Esophagus muscularis mucosa (tissue), 4 donors: Measurements from ENCODE around the gene SGK1. TPM values are rescaled to one million over a fixed set of nuclear protein-coding genes. Genes with fewer than 3 reads are reported as not detected.

ENCODE experiments used
- DNase-seq: peaks from one replicate; pipeline ENCODE4 v3.0.0-alpha.2; 2017; ENCODE audit errors: extremely low spot score
- H3K27ac ChIP-seq, 4 donors: fragments of 200-600 bp; sonication (generic); replicated peaks in 1 of 4; 1 replicate in 3 of 4; 2 replicates in 1 of 4; pipeline ENCODE4 v1.5.1; 2016 to 2019; ENCODE audit warnings: mild to moderate bottlenecking in 1 of 4
- H3K27me3 ChIP-seq, 4 donors: fragments of 200-600 bp; sonication (generic); one replicate each; pipeline versions ENCODE4 v1.5.1 to v1.6.0; 2016 to 2019
- H3K36me3 ChIP-seq, 4 donors: fragments of 200-600 bp; sonication (generic); one replicate each; pipeline ENCODE4 v1.5.1; 2016 to 2019
- H3K4me1 ChIP-seq, 4 donors: fragments of 200-600 bp; sonication (generic); one replicate each; pipeline ENCODE4 v1.5.1; 2016 to 2019
- H3K4me3 ChIP-seq, 4 donors: fragments of 200-600 bp; sonication (generic); 1 replicate in 2 of 4; 2 replicates in 2 of 4; pipeline ENCODE4 v1.5.1; 2016 to 2019; ENCODE audit warnings: mild to moderate bottlenecking in 4 of 4, moderate library complexity in 1 of 4
- H3K9me3 ChIP-seq, 4 donors: fragments of 200-600 bp; sonication (generic); 1 replicate in 3 of 4; 2 replicates in 1 of 4; pipeline ENCODE4 v1.5.1; 2016 to 2019
- EP300 ChIP-seq: sonication (generic); formaldehyde crosslinking; IDR thresholded peaks from one replicate; pipeline ENCODE4 v1.6.1; 2017; ENCODE audit warnings: antibody characterized with exemption
- POLR2A ChIP-seq: fragments of 450-650 bp; IDR thresholded peaks from one replicate; pipeline ENCODE4 v1.6.1; 2017; ENCODE audit warnings: antibody characterized with exemption, moderate library complexity, mild to moderate bottlenecking, low read depth
- POLR2AphosphoS5 ChIP-seq, 2 donors: sonication (generic); formaldehyde crosslinking; IDR thresholded peaks; one replicate each; pipeline ENCODE4 v1.6.1; 2017; ENCODE audit warnings: antibody characterized with exemption in 2 of 2
- WGBS: methylation state at CpG from one replicate; pipeline ENCODE4 v1.1.5; 2018; 5-methylcytosine and 5-hydroxymethylcytosine counted together
- intact Hi-C: fragments of 100-400 bp; cut with DNase I; formaldehyde crosslinking; loops from one replicate; pipeline ENCODE4 v1.15.1; 2023
- total RNA-seq, 4 donors: library from RNA; depleted of rRNA; stranded (reverse); fragments of >200 nt; gene quantifications; one replicate each; pipeline versions ENCODE4 v1.1.0 to v1.2.1, GENCODE V29; 2016
- TF ChIP-seq, protein P1 (sequence below), 3 experiments: fragments of 200-600 bp in 2 of 3; fragments of 450-650 bp in 1 of 3; sonication (generic) in 2 of 3; IDR thresholded peaks; one replicate each; pipeline ENCODE4 v1.5.1; 2017 to 2019; ENCODE audit warnings: antibody characterized with exemption in 3 of 3, mild to moderate bottlenecking in 2 of 3, moderate library complexity in 1 of 3

SGK1 gene
- total RNA-seq, 4 donors from 2014 or later: 30.7 to 52.8 (median 43.9) TPM

DNA sequence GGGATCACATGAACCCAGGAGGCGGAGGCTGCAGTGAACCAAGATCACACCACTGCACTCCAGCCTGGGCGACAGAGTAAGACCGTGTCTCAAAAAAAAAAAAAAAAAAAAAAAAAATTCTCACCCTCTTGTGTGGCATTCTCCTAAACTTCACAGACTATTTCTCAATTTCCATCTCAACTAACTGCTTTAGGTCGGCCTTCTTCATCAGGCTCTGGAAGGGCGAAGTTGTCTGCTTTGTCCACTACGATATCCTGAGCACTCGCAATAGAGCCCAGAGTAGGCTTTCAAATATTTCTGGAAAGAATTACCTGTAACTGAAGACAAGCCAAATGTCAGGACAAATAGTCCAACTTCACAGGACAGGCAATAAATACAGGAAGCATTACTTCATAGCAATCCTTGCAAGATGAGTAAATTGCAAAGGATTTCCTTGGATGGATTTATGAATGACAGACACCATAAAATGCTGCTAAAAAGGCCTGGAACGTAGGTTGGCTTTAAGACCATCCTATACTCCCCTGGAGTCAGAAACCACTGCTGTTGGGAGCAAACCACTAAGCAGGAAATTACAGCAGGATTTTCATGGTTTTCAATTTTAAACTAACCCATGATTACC lies 149.2 kb downstream of the SGK1 start:
- peaks cover 14 to 62% (median 35%) of the 10 kb centered on the region in 4 donors for H3K36me3 ChIP-seq
- H3K4me3 ChIP-seq: no peak overlapping the region
- no peaks in the 10 kb centered on the region for H3K27me3 ChIP-seq
- H3K4me1 ChIP-seq: peaks cover 2 to 38% (median 8%) of the 10 kb centered on the region in 4 donors
- intact Hi-C loops: no loop called here
- no peak overlapping the region for H3K27ac ChIP-seq
- DNase-seq: no peak
- H3K9me3 ChIP-seq: no peaks in the 10 kb centered on the region
- WGBS: 97% methylated on average over 8 of the region's 8 CpGs
- no peak for TF ChIP-seq POLR2A
- TF ChIP-seq, protein P1, sequence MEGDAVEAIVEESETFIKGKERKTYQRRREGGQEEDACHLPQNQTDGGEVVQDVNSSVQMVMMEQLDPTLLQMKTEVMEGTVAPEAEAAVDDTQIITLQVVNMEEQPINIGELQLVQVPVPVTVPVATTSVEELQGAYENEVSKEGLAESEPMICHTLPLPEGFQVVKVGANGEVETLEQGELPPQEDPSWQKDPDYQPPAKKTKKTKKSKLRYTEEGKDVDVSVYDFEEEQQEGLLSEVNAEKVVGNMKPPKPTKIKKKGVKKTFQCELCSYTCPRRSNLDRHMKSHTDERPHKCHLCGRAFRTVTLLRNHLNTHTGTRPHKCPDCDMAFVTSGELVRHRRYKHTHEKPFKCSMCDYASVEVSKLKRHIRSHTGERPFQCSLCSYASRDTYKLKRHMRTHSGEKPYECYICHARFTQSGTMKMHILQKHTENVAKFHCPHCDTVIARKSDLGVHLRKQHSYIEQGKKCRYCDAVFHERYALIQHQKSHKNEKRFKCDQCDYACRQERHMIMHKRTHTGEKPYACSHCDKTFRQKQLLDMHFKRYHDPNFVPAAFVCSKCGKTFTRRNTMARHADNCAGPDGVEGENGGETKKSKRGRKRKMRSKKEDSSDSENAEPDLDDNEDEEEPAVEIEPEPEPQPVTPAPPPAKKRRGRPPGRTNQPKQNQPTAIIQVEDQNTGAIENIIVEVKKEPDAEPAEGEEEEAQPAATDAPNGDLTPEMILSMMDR (IDR thresholded peaks at IDR 0.05): no peak
- no peak for TF ChIP-seq POLR2AphosphoS5 (IDR thresholded peaks at IDR 0.05)
- TF ChIP-seq EP300: no peak

DNA sequence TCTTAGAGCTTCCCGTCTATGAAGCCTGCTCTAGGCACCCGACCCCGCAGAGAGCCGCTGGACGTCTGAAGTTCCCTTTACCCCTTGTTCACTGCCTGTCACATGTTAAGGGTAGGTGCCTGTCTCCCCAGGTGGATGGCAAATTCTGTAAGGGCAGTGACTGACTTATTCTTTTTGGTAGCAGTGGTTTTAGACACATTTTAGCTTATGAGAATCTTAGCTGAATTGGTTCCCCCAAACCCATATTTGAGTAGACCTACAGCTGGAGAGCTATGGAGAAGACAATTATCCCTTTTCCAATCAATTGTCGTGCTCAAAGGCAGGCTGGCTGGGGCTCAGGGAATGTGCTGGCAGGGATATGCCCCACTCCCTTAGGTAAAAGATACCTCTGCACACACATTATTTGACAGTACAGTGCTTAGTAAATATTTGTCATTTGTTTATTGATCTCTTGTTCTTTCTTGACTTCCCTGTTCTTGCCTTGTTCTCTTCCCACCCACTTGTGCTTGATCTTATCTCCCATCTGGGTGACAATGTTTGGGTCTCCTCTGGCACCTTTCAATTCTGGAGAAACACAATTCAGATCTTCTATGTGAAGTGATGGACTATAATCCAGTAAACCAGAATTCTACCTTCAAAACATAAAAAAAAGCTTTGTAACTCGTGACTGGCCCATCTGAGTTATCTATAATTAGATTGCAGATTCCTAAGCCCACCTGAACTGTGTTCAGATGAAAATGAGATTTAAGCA lies 151.2 kb downstream of the SGK1 start:
- 87% methylated on average over 7 of the region's 7 CpGs for WGBS

DNA sequence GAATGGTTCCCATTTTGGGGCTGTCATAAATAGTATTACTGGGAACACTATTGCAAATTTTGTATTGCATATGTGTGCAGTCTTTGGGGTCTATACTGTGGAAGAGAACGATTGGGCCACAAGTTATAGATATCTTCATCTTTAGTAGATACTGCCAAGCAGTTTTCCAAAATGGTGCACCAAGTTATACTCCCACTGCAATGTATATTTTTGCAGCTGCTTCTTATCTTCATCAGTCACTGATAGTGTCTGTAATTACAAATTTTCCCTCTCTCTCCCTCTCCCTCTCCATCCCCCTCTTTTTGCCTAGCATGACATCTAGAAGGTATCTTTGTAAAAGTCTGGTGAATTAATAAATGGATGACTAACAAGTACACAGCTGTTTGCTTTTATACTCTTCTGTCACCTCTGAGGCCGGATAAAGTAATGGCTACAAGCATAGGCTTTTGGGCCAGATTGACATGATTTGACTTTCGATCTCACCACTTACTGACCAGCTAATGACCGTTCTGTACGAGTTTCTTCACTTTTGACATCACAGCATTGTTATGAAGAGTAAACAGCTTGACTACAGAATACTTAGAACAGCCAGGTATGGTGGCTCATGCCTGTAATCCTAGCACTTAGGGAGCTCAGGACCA lies 152.2 kb downstream of the SGK1 start:
- H3K9me3 ChIP-seq: no peaks in the 10 kb centered on the region
- H3K4me1 ChIP-seq: peaks cover 0 to 8% (median 0%) of the 10 kb centered on the region in 4 donors
- peaks cover 2 to 32% (median 13%) of the 10 kb centered on the region in 4 donors for H3K36me3 ChIP-seq
- TF ChIP-seq POLR2A (no peak), EP300 (no peak), POLR2AphosphoS5 (IDR thresholded peaks at IDR 0.05) (no peak)
- TF ChIP-seq, protein P1 (IDR thresholded peaks at IDR 0.05): no peak
- no peaks in the 10 kb centered on the region for H3K27me3 ChIP-seq
- 89% methylated on average over 5 of the region's 5 CpGs for WGBS
- no peak for DNase-seq
- H3K4me3 ChIP-seq: no peak overlapping the region
- intact Hi-C loops: no loop called here
- no peak overlapping the region for H3K27ac ChIP-seq

More for the DNA sequence above, 151.2 kb downstream of the SGK1 start:
- H3K36me3 ChIP-seq: peaks cover 12 to 42% (median 23%) of the 10 kb centered on the region in 4 donors
- no peaks in the 10 kb centered on the region for H3K27me3 ChIP-seq
- peaks cover 0 to 18% (median 0%) of the 10 kb centered on the region in 4 donors for H3K4me1 ChIP-seq
- no peak for DNase-seq
- no peak overlapping the region for H3K27ac ChIP-seq
- intact Hi-C loops: no loop called here
- TF ChIP-seq EP300 (no peak), POLR2AphosphoS5 (IDR thresholded peaks at IDR 0.05) (no peak), POLR2A (no peak)
- TF ChIP-seq, protein P1 (IDR thresholded peaks at IDR 0.05): no peak
- H3K9me3 ChIP-seq: no peaks in the 10 kb centered on the region
- H3K4me3 ChIP-seq: no peak overlapping the region

DNA sequence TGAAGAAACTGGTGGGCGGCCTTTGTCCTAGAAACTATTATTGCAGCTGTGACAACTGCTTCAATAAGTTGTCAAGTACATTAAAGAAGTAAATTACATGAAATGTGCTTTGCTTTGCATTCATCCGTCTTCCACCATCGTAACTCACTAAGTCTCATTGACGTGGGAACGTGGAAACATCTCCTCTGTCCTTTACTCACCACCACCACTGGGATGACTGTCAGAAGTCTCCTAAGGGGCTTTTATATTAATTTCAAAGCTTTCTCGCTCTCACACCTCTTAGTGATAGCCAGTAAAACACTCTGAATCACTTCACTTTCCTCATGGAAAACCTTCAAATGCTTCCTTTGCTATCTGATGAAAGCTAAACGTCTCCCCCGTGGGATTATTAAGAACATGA lies 153.6 kb downstream of the SGK1 start:
- Histone ChIP-seq H3K4me1 (no peaks in the 10 kb centered on the region), H3K36me3 (peaks cover 0 to 18% (median 7%) of the 10 kb centered on the region in 4 donors), H3K9me3 (no peaks in the 10 kb centered on the region), H3K27me3 (no peaks in the 10 kb centered on the region), H3K27ac (no peak overlapping the region), H3K4me3 (no peak overlapping the region)
- no peak for DNase-seq
- no peak for TF ChIP-seq POLR2A
- TF ChIP-seq POLR2AphosphoS5 (IDR thresholded peaks at IDR 0.05): no peak
- TF ChIP-seq, protein P1 (IDR thresholded peaks at IDR 0.05): no peak
- no peak for TF ChIP-seq EP300
- intact Hi-C loops: no loop called here
- 85% methylated on average over 8 of the region's 8 CpGs for WGBS
